ENCODE data around the gene GRIK2. TPM values are rescaled to one million over a fixed set of nuclear protein-coding genes. Genes with fewer than 3 reads are reported as not detected.

The GRIK2 gene
- total and polyA plus RNA-seq, 2 donors, result 1.7 to 32.3 TPM

DNA sequence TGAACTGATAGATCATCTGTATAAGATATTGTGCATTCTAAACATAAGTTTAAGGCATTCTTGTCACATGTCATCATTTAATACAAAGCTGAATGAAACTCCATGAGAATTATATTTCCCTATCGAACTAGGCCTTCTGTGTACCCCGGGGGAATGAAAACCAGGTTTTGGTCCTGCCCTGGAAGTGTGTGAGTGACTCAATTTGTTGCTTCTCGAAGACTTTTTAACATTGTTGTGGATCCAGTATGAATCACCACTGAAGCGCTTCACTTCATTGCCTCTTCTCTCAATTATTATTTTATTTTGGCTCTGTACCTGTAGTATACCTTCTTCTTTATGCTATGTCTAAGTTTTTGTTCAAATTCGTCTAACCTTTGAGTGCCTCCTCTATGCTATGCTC is 150.8 kb downstream of the GRIK2 start:
- WGBS, result 90% methylated on average over 5 of the region's 5 CpGs
- no peak overlapping the region for H3K27ac ChIP-seq (ENCODE audit: low read depth)
- no peaks in the 10 kb centered on the region for H3K36me3 ChIP-seq (ENCODE audit: insufficient read depth)
- no peak for DNase-seq (ENCODE audit: extremely low spot score)
- no peaks in the 10 kb centered on the region for H3K4me1 ChIP-seq (ENCODE audit: insufficient read depth)
- H3K4me3 ChIP-seq (ENCODE audit: low read depth, low read length), result no peak overlapping the region

DNA sequence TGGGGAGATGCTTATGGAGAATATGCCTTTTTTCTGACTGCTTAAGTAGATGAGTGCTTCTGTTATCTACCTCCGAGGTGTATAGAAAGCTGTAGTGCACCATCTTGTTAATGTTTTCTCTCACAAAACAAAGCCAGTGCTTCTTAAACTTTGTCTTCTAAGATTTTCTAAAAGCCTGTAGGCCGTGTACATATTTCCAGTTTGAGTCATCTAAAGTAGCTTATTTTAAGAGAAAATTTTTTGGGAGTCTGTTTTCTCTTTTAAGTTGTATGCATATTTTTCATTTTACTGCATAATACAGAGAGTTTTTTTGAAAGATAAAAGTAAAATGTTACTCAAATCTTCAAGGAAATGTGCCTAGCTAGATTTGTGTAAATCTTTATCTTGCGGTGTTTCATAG is 151.7 kb downstream of the GRIK2 start:
- no peaks in the 10 kb centered on the region for H3K4me1 ChIP-seq (ENCODE audit: insufficient read depth)
- no peaks in the 10 kb centered on the region for H3K36me3 ChIP-seq (ENCODE audit: insufficient read depth)
- whole genome bisulfite sequencing, result 61% methylated on average over 3 of the region's 3 CpGs

DNA sequence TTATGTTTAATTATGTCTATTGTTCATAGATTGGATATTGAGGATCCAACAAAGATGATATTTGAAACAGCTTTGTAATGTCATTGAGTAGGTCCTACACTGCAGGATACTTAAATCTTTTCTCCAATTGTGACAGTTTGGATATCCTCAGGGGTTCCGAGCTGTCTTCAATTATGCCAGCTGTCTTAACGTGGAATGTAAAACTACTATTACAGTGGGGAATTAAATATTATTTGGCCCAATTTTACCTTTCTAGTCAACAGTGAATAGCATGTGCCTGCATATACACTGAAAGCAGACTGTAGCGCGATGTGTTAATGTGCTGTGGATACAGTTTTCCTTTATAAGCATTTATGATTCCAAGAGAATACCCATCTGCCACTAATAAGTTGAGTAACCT is 156.9 kb downstream of the GRIK2 start:
- Histone ChIP-seq H3K4me3 (ENCODE audit: low read depth, low read length) (no peak overlapping the region), H3K36me3 (ENCODE audit: insufficient read depth) (no peaks in the 10 kb centered on the region), H3K27ac (ENCODE audit: low read depth) (no peak overlapping the region), H3K4me1 (ENCODE audit: insufficient read depth) (no peaks in the 10 kb centered on the region)
- 93% methylated on average over 4 of the region's 4 CpGs for WGBS
- no peak for DNase-seq (ENCODE audit: extremely low spot score)

More for the DNA sequence above, 151.7 kb downstream of the GRIK2 start:
- DNase-seq (ENCODE audit: extremely low spot score), result no peak
- H3K4me3 ChIP-seq (ENCODE audit: low read depth, low read length), result no peak overlapping the region
- no peak overlapping the region for H3K27ac ChIP-seq (ENCODE audit: low read depth)

DNA sequence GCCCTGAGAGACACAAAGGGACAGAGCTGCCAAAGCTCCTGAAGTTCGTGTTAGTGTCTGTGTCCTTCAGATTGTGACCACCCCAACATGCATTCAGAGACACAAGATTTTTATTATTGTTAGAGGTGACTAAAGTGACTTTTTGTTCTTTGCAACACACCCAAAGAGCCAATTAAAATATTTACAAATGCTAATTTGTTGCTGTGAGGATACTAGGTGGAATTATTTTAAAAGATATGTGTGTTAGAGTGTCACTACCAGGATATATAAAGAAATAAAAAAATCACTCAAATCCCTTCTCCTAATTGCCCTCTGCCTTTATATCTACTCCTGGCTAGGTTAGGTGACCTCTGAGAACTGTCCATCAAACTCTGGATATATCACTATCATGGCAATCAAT is 160.7 kb downstream of the GRIK2 start:
- no peak for DNase-seq (ENCODE audit: extremely low spot score)
- Histone ChIP-seq H3K4me3 (ENCODE audit: low read depth, low read length) (no peak overlapping the region), H3K36me3 (ENCODE audit: insufficient read depth) (no peaks in the 10 kb centered on the region), H3K4me1 (ENCODE audit: insufficient read depth) (no peaks in the 10 kb centered on the region), H3K27ac (ENCODE audit: low read depth) (no peak overlapping the region)
- WGBS, result 64% methylated on average over 1 of the region's 1 CpG

DNA sequence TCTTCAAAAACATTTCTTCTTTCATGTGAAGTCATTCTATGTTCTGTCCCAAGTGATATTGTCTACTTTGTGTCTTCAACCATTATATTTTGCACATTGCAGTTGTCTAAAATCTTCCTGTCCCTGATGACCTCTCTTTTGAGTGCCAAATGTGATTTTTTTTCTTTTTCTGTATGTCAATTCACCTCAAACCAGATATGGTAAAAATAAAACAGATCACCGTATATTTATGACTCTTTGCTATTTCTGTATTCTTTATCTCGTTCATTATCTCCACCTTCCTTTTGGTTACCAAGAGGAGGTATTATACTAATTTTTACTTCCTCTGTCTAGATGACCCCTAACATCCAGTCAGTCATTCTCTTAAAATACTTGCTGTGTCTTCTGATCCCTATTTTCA is 165.2 kb downstream of the GRIK2 start:
- DNase-seq (ENCODE audit: extremely low spot score), result no peak
- 72% methylated on average over 2 of the region's 2 CpGs for WGBS

DNA sequence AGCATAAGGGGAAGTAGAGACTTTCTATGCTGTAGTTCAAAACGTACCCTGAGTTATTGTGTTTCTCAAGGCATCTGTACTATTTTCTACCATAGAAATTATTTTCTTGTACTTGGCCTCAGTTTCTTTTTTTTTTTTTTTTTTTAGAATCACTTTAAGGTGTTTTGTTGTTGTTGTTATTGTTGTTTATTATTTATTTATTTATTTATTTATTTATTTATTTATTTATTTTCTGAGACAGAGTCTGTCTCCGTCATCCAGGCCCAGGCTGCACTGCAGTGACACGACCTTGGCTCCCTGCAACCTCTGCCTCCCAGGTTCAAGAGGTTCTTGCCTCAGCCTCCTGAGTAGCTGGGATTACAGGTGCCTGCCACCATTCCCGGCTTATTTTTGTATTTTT is 179.1 kb downstream of the GRIK2 start:
- no peak for DNase-seq (ENCODE audit: extremely low spot score)
- WGBS, result 92% methylated on average over 4 of the region's 4 CpGs
- H3K27ac ChIP-seq (ENCODE audit: low read depth), result no peak overlapping the region

More for the DNA sequence above, 165.2 kb downstream of the GRIK2 start:
- Histone ChIP-seq H3K27ac (ENCODE audit: low read depth) (no peak overlapping the region), H3K4me3 (ENCODE audit: low read depth, low read length) (no peak overlapping the region), H3K36me3 (ENCODE audit: insufficient read depth) (no peaks in the 10 kb centered on the region), H3K4me1 (ENCODE audit: insufficient read depth) (no peaks in the 10 kb centered on the region)

DNA sequence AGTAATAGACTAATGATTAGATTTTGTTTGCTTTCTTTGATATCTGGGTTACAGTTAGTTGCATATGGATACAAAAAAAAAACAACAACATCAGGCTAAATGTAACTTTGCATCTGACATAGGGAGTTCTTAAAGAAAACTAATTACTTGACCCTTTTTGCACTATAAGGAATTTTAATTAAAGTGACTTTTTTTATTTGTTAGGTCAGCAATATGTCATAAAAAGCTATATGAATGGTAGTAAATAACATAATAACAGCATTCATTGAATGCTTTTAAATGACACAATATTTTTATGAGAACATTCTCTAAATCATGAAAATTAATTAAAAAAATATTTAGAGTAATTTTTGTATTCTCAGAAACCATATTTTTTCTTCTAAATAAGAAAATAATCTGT is 183.6 kb downstream of the GRIK2 start:
- DNase-seq (ENCODE audit: extremely low spot score), result no peak
- Histone ChIP-seq H3K36me3 (ENCODE audit: insufficient read depth) (no peaks in the 10 kb centered on the region), H3K4me3 (ENCODE audit: low read depth, low read length) (no peak overlapping the region), H3K27ac (ENCODE audit: low read depth) (no peak overlapping the region), H3K4me1 (ENCODE audit: insufficient read depth) (no peaks in the 10 kb centered on the region)

More for the DNA sequence above, 179.1 kb downstream of the GRIK2 start:
- H3K4me3 ChIP-seq (ENCODE audit: low read depth, low read length), result no peak overlapping the region
- H3K36me3 ChIP-seq (ENCODE audit: insufficient read depth), result no peaks in the 10 kb centered on the region
- H3K4me1 ChIP-seq (ENCODE audit: insufficient read depth), result no peaks in the 10 kb centered on the region

DNA sequence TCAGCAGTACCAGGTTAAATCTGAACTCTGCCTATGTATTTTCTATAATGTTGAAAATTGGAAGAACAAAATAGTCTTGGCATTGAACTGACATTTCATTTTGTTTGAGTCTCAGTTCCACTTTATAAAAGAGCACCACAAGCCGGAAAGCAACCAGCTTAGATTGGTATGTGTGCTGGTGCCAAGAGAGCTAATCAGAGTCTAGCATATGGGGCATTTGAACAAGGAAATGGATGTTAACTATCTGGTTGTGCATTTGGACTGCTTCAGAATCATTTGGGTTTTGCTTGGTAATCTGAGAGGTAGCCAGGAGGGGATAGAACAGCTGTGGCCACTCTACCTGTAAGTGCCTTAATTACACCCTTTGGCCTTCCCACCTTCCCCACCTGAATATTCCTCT is 184.8 kb downstream of the GRIK2 start:
- Histone ChIP-seq H3K36me3 (ENCODE audit: insufficient read depth) (no peaks in the 10 kb centered on the region), H3K4me3 (ENCODE audit: low read depth, low read length) (no peak overlapping the region), H3K27ac (ENCODE audit: low read depth) (no peak overlapping the region), H3K4me1 (ENCODE audit: insufficient read depth) (no peaks in the 10 kb centered on the region)
- WGBS, result 89% methylated on average over 1 of the region's 1 CpG
- no peak for DNase-seq (ENCODE audit: extremely low spot score)

DNA sequence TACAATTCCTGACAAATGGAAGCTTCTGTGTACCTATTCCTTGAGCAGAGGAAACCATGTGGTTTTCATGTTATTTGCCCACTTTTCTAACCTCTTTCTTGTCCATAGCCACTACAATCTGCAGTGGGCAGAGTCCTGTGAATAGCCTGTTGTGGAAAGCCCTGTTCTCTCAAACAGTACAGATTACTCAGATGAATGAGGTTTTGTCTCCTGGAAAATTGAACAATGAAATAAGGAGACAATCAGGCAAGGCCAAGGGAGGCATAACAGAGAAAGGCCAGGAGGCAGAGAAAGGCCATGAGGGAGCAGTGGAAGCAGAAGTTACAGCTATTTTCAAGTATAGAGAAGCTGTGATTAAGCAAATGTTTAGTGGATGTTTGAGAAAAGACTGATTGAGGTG is 189.3 kb downstream of the GRIK2 start:
- no peak overlapping the region for H3K27ac ChIP-seq (ENCODE audit: low read depth)
- DNase-seq (ENCODE audit: extremely low spot score), result no peak
- no peak overlapping the region for H3K4me3 ChIP-seq (ENCODE audit: low read depth, low read length)

DNA sequence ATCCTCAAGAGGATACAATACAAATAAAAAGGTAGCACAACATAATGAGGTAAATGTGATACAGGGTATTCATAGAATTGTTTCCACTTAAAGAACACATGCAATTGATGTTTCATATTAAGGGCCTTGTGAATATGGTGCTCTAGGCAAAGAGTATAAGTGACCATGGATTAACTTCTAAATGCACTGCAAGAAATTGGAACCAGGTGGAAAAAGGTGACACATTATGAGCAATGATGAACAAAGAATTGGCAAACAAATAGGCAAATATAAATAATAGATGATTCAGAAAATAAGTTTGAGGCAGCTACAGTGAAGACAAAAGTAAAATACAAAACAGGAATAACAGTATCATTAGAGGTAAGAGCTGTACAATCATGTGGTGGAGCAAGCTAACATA is 192.0 kb downstream of the GRIK2 start:
- H3K4me1 ChIP-seq (ENCODE audit: insufficient read depth), result no peaks in the 10 kb centered on the region
- no peaks in the 10 kb centered on the region for H3K36me3 ChIP-seq (ENCODE audit: insufficient read depth)
- H3K4me3 ChIP-seq (ENCODE audit: low read depth, low read length), result no peak overlapping the region
- H3K27ac ChIP-seq (ENCODE audit: low read depth), result no peak overlapping the region
- DNase-seq (ENCODE audit: extremely low spot score), result no peak

More for the DNA sequence above, 189.3 kb downstream of the GRIK2 start:
- Histone ChIP-seq H3K4me1 (ENCODE audit: insufficient read depth) (no peaks in the 10 kb centered on the region), H3K36me3 (ENCODE audit: insufficient read depth) (no peaks in the 10 kb centered on the region)

DNA sequence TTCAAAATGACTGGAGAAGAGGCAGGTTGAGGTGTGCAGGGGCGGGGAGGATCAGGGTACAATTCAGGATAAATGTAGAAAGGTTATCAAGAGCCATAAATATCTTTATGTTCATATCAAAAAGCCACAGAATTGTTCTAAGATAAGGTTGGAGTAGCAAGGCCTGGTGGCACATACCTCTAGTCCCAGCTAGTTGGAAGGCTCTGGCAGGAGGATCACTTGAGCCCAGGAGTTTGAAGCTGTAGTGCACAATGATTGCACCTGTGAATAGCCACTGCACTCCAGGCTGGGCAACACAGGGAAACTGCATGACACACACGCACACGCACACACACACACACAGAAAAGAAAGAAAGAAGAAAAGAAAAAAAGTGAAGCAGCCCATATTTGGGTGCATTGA is 194.8 kb downstream of the GRIK2 start:
- Histone ChIP-seq H3K36me3 (ENCODE audit: insufficient read depth) (no peaks in the 10 kb centered on the region), H3K4me1 (ENCODE audit: insufficient read depth) (no peaks in the 10 kb centered on the region), H3K4me3 (ENCODE audit: low read depth, low read length) (no peak overlapping the region), H3K27ac (ENCODE audit: low read depth) (no peak overlapping the region)
- WGBS, result 95% methylated on average over 3 of the region's 3 CpGs
- DNase-seq (ENCODE audit: extremely low spot score), result no peak

DNA sequence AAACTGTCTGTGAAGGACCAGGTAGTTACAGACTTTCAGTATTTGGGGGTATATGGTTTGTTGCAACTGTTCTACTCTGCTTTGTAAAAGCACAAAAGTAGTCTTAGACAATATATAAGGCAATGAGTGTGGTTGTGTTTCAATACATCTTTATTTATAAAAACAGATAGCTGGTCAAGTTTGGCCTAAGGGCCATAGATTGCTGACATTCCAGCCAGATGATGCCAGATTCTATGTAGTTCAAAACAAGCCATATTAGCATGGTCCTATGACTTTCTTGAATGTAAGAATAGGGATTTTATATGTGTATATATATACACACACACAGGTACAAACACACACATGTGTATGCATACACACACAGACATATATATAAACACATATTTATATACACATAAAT is 201.8 kb downstream of the GRIK2 start:
- Histone ChIP-seq H3K36me3 (ENCODE audit: insufficient read depth) (no peaks in the 10 kb centered on the region), H3K4me1 (ENCODE audit: insufficient read depth) (no peaks in the 10 kb centered on the region), H3K27ac (ENCODE audit: low read depth) (no peak overlapping the region), H3K4me3 (ENCODE audit: low read depth, low read length) (no peak overlapping the region)
- DNase-seq (ENCODE audit: extremely low spot score), result no peak

DNA sequence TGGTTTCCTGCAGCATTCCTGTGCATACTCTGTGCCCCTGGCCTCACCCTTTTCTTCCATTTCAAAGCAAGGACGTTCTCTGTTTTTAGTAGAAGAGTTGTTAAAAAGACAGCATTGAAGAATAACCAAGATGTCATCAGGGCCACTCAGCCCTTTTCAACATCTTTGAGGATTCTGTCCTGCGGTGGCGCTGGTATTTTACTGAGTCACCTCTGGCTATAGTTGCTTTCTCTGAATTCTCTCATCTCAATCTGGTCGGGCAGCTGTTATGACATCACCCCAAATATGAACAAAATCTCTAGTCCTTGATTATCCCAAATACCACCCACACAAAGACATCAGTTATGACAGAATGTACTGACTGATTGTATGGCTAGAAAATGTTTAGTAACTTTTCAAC is 204.2 kb downstream of the GRIK2 start:
- no peaks in the 10 kb centered on the region for H3K4me1 ChIP-seq (ENCODE audit: insufficient read depth)
- WGBS, result 47% methylated on average over 4 of the region's 4 CpGs
- H3K27ac ChIP-seq (ENCODE audit: low read depth), result no peak overlapping the region
- no peak for DNase-seq (ENCODE audit: extremely low spot score)
- no peak overlapping the region for H3K4me3 ChIP-seq (ENCODE audit: low read depth, low read length)
- H3K36me3 ChIP-seq (ENCODE audit: insufficient read depth), result no peaks in the 10 kb centered on the region

DNA sequence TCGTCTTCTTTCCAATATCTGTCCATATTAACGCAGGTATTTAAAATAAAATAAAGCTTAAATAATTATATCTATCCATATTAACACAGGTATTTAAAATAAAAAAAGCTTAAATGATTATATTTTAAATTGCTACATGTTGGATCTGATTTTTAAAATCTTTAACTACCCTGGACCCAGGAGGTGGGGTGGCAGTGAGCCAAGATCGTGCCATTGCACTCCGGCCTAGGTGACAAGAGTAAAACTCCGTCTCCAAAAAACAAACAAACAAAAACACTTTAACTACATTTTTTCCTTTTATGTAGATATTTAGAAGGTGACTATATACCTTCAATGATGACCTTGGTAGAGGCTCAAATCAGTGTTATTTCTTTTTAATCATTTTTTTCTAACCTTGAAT is 211.9 kb downstream of the GRIK2 start:
- Histone ChIP-seq H3K4me3 (ENCODE audit: low read depth, low read length) (no peak overlapping the region), H3K36me3 (ENCODE audit: insufficient read depth) (no peaks in the 10 kb centered on the region), H3K4me1 (ENCODE audit: insufficient read depth) (no peaks in the 10 kb centered on the region), H3K27ac (ENCODE audit: low read depth) (no peak overlapping the region)
- WGBS, result 93% methylated on average over 5 of the region's 5 CpGs
- DNase-seq (ENCODE audit: extremely low spot score), result no peak

DNA sequence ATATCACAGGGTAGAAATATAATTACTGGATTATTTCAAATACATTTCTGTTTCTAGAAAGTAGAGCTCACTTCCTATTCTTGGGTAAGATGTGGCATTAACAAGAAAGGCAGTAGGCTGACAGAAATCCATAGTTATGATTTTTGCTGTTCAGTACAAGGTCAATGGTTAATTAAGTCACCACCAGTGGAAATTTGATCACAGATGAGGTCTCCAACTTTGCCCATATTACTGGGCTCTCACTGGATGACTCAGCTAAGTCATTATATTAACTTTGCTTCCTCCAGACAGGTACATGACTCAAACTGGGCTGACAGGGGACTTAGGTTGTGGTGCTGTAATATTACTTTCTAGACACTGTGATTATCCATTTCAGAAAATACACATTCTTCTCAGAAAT is 212.4 kb downstream of the GRIK2 start:
- Histone ChIP-seq H3K4me1 (ENCODE audit: insufficient read depth) (no peaks in the 10 kb centered on the region), H3K36me3 (ENCODE audit: insufficient read depth) (no peaks in the 10 kb centered on the region), H3K27ac (ENCODE audit: low read depth) (no peak overlapping the region), H3K4me3 (ENCODE audit: low read depth, low read length) (no peak overlapping the region)
- no peak for DNase-seq (ENCODE audit: extremely low spot score)

Measured in urinary bladder (tissue), 4 donors.